Natural killer cell (primary cell): ENCODE results near the gene ANKRD60. TPM values are rescaled to one million over a fixed set of nuclear protein-coding genes. Genes with fewer than 3 reads are reported as not detected.

Experiments used
- ATAC-seq, 3 donors: fragments of 150-1000 bp in 2 of 3; fragments of 200-7000 bp in 1 of 3; cut with Tn5 transposase; 1 replicate in 1 of 3; 2 replicates in 2 of 3; pipeline ENCODE4 v1.10.0; 2021; ENCODE audit warnings: mild to moderate bottlenecking in 2 of 3, moderate library complexity in 2 of 3
- DNase-seq, 2 donors: peaks; one replicate each; pipeline versions ENCODE4 v3.0.0 to v3.0.0-alpha.2; 2013 to 2021; ENCODE audit warnings: mixed read lengths in 1 of 2
- H3K27ac ChIP-seq: one replicate; pipeline ENCODE4 v1.5.1; 2013; ENCODE audit warnings: mild to moderate bottlenecking, low read length
- H3K27me3 ChIP-seq: one replicate; pipeline ENCODE4 v1.6.1; 2013; ENCODE audit warnings: low read length; ENCODE audit not compliant: control insufficient read depth, insufficient read depth
- H3K36me3 ChIP-seq: one replicate; pipeline ENCODE4 v1.6.1; 2013; ENCODE audit warnings: low read length; ENCODE audit not compliant: control insufficient read depth, insufficient read depth
- H3K4me1 ChIP-seq: one replicate; pipeline ENCODE4 v1.6.1; 2013; ENCODE audit warnings: low read length; ENCODE audit not compliant: control insufficient read depth, insufficient read depth
- H3K4me3 ChIP-seq: one replicate; pipeline ENCODE4 v1.5.1; 2013; ENCODE audit warnings: low read length
- H3K9me3 ChIP-seq: one replicate; pipeline ENCODE4 v1.6.1; 2013; ENCODE audit warnings: low read length; ENCODE audit not compliant: control insufficient read depth, insufficient read depth
- H3K27ac Mint-ChIP-seq, 2 donors: one replicate each; pipeline ENCODE4 v1.8.0; 2022; ENCODE audit warnings: mild to moderate bottlenecking in 2 of 2, mixed read lengths in 2 of 2, moderate library complexity in 1 of 2
- H3K27me3 Mint-ChIP-seq, 2 donors: one replicate each; pipeline ENCODE4 v1.8.0; 2022; ENCODE audit warnings: low read depth in 2 of 2, mixed read lengths in 2 of 2
- H3K36me3 Mint-ChIP-seq: one replicate; pipeline ENCODE4 v1.8.0; 2022; ENCODE audit warnings: mixed read lengths
- H3K4me1 Mint-ChIP-seq, 2 donors: one replicate each; pipeline ENCODE4 v1.8.0; 2022; ENCODE audit warnings: mixed read lengths in 2 of 2
- H3K4me3 Mint-ChIP-seq: one replicate; pipeline ENCODE4 v1.8.0; 2022; ENCODE audit warnings: mild to moderate bottlenecking, moderate library complexity, mixed read lengths
- H3K9me3 Mint-ChIP-seq, 2 donors: one replicate each; pipeline ENCODE4 v1.8.0; 2022; ENCODE audit warnings: mixed read lengths in 2 of 2
- CTCF ChIP-seq: fragments of 200-600 bp; IDR thresholded peaks from one replicate; pipeline ENCODE4 v1.8.0; 2022; ENCODE audit warnings: antibody characterized with exemption
- WGBS: methylation state at CpG from one replicate; pipeline ENCODE4 v1.1.7; 2013; ENCODE audit warnings: missing lambda C conversion rate; ENCODE audit not compliant: insufficient coverage; 5-methylcytosine and 5-hydroxymethylcytosine counted together
- intact Hi-C: fragments of 100-400 bp; cut with micrococcal nuclease; formaldehyde crosslinking; loops from one replicate; pipeline ENCODE4 v1.14.2; 2022
- total RNA-seq, 4 donors: library from RNA; stranded (reverse); fragments of 120-200 nt in 1 of 4; gene quantifications; one replicate each; pipeline versions ENCODE4 v1.2.3 to v1.2.4, GENCODE V29; 2013 to 2022

The ANKRD60 gene
- total RNA-seq, 3 donors from 2014 or later (not counting 1 experiment from before 2014, with no cell fraction given), result not detected

- Histone ChIP-seq H3K27ac (no peak overlapping the region), H3K27me3 (no peaks in the 10 kb centered on the region), H3K9me3 (no peaks in the 10 kb centered on the region), H3K4me1 (no peaks in the 10 kb centered on the region), H3K4me3 (no peak overlapping the region), H3K36me3 (no peaks in the 10 kb centered on the region)
- H3K4me3 Mint-ChIP-seq, result no peak overlapping the region
- peaks cover 8% of the 10 kb centered on the region for H3K36me3 Mint-ChIP-seq
- no peak for TF ChIP-seq CTCF
- intact Hi-C loops, result no loop called here
- H3K27ac Mint-ChIP-seq, result no peak overlapping the region
- DNase-seq (no peak), ATAC-seq (no peak)
- no peaks in the 10 kb centered on the region for H3K9me3 Mint-ChIP-seq
- H3K4me1 Mint-ChIP-seq, result peaks cover 5 to 11% of the 10 kb centered on the region in 2 donors
- H3K27me3 Mint-ChIP-seq, result no peaks in the 10 kb centered on the region
- WGBS, result 80% methylated on average over 1 of the region's 2 CpGs
Observed at GRCh38 chr20:58251979-58252591, 23.6 kb upstream of the ANKRD60 start.

- no peak overlapping the region for H3K27ac ChIP-seq
- Mint-ChIP-seq H3K36me3 (peaks cover 8% of the 10 kb centered on the region), H3K4me1 (peaks cover 0 to 6% of the 10 kb centered on the region in 2 donors), H3K27me3 (no peaks in the 10 kb centered on the region), H3K4me3 (no peak overlapping the region), H3K9me3 (no peaks in the 10 kb centered on the region), H3K27ac (no peak overlapping the region)
- no peaks in the 10 kb centered on the region for H3K27me3 ChIP-seq
- no peak overlapping the region for H3K4me3 ChIP-seq
- intact Hi-C loops, result no loop called here
- DNase-seq (no peak), ATAC-seq (no peak)
- no peak for TF ChIP-seq CTCF
- H3K4me1 ChIP-seq, result no peaks in the 10 kb centered on the region
- WGBS, result 85% methylated on average over 8 of the region's 8 CpGs
- H3K9me3 ChIP-seq, result no peaks in the 10 kb centered on the region
- peaks cover 6% of the 10 kb centered on the region for H3K36me3 ChIP-seq
Observed at GRCh38 chr20:58251348-58251978, 23.0 kb upstream of the ANKRD60 start.

- WGBS, result 90% methylated on average over 9 of the region's 9 CpGs
- no peaks in the 10 kb centered on the region for H3K4me1 Mint-ChIP-seq
- H3K27me3 ChIP-seq, result no peaks in the 10 kb centered on the region
- H3K27ac Mint-ChIP-seq, result no peak overlapping the region
- no peaks in the 10 kb centered on the region for H3K4me1 ChIP-seq
- TF ChIP-seq CTCF, result no peak
- ATAC-seq (no peak), DNase-seq (no peak)
- no peaks in the 10 kb centered on the region for H3K9me3 ChIP-seq
- H3K27ac ChIP-seq, result no peak overlapping the region
- no peaks in the 10 kb centered on the region for H3K9me3 Mint-ChIP-seq
- no peaks in the 10 kb centered on the region for H3K27me3 Mint-ChIP-seq
- intact Hi-C loops, result no loop called here
- peaks cover 8% of the 10 kb centered on the region for H3K36me3 Mint-ChIP-seq
- H3K4me3 ChIP-seq, result no peak overlapping the region
- H3K4me3 Mint-ChIP-seq, result no peak overlapping the region
- H3K36me3 ChIP-seq, result peaks cover 36% of the 10 kb centered on the region
Observed at GRCh38 chr20:58246346-58246745, 17.9 kb upstream of the ANKRD60 start.

- Histone ChIP-seq H3K36me3 (peaks cover 40% of the 10 kb centered on the region), H3K4me3 (no peak overlapping the region), H3K4me1 (no peaks in the 10 kb centered on the region), H3K27ac (no peak overlapping the region), H3K9me3 (no peaks in the 10 kb centered on the region), H3K27me3 (no peaks in the 10 kb centered on the region)
- Mint-ChIP-seq H3K4me3 (no peak overlapping the region), H3K36me3 (peaks cover 8% of the 10 kb centered on the region), H3K27me3 (no peaks in the 10 kb centered on the region), H3K27ac (no peak overlapping the region), H3K9me3 (no peaks in the 10 kb centered on the region), H3K4me1 (no peaks in the 10 kb centered on the region)
- TF ChIP-seq CTCF, result no peak
- DNase-seq (no peak), ATAC-seq (no peak)
- WGBS, result 96% methylated on average over 8 of the region's 8 CpGs
- intact Hi-C loops, result no loop called here
Observed at GRCh38 chr20:58245931-58246330, 17.5 kb upstream of the ANKRD60 start.
